Astrocyte (in vitro differentiated cells and primary cell): ENCODE results near the gene TFF1. TPM values are rescaled to one million over a fixed set of nuclear protein-coding genes. Genes with fewer than 3 reads are reported as not detected.

Source experiments
- DNase-seq: peaks from one replicate; pipeline ENCODE4 v3.0.0-alpha.2; 2010; ENCODE audit warnings: low read depth
- FAIRE-seq: peaks from 2 replicates; lab custom pipeline; 2011; peaks lifted over from hg19 to GRCh38; lab: Jason Lieb, UNC
- H2AFZ ChIP-seq: 2 replicates; pipeline ENCODE4 v1.6.0; 2012; ENCODE audit warnings: low read depth, low read length, inconsistent platforms
- H3K27ac ChIP-seq: 2 replicates; pipeline ENCODE4 v1.5.1; 2011; ENCODE audit warnings: low read depth, low read length, inconsistent platforms
- H3K27me3 ChIP-seq: 2 replicates; pipeline ENCODE4 v1.6.0; 2011; ENCODE audit warnings: low read length, inconsistent platforms; ENCODE audit not compliant: insufficient read depth
- H3K36me3 ChIP-seq: 2 replicates; pipeline ENCODE4 v1.5.1; 2011; ENCODE audit warnings: low read length, inconsistent platforms; ENCODE audit not compliant: insufficient read depth
- H3K4me1 ChIP-seq: 2 replicates; pipeline ENCODE4 v1.5.1; 2011; ENCODE audit warnings: low read length, inconsistent platforms; ENCODE audit not compliant: insufficient read depth
- H3K4me2 ChIP-seq: 2 replicates; pipeline ENCODE4 v1.6.0; 2012; ENCODE audit warnings: low read length, inconsistent platforms
- H3K4me3 ChIP-seq: 2 replicates; pipeline ENCODE4 v1.5.1; 2011; ENCODE audit warnings: low read depth, mild to moderate bottlenecking, low read length, inconsistent platforms; ENCODE audit not compliant: insufficient read depth
- H3K79me2 ChIP-seq: 2 replicates; pipeline ENCODE4 v1.6.0; 2012; ENCODE audit warnings: mild to moderate bottlenecking, low read length, inconsistent platforms; ENCODE audit not compliant: insufficient read depth
- H3K9ac ChIP-seq: 2 replicates; pipeline ENCODE4 v1.6.0; 2012; ENCODE audit warnings: mild to moderate bottlenecking, low read length, inconsistent platforms
- H3K9me3 ChIP-seq: 2 replicates; pipeline ENCODE4 v1.5.1; 2012; ENCODE audit warnings: low read depth, mild to moderate bottlenecking, low read length, inconsistent platforms; ENCODE audit not compliant: insufficient read depth
- H4K20me1 ChIP-seq: 2 replicates; pipeline ENCODE4 v1.6.0; 2012; ENCODE audit warnings: low read length, inconsistent platforms; ENCODE audit not compliant: insufficient read depth
- H3K27ac Mint-ChIP-seq: one replicate; pipeline ENCODE4 v1.8.0; 2021; ENCODE audit warnings: mild to moderate bottlenecking, mixed read lengths; ENCODE audit not compliant: unreplicated experiment
- H3K27me3 Mint-ChIP-seq: one replicate; pipeline ENCODE4 v1.8.0; 2021; ENCODE audit warnings: low read depth, mixed read lengths; ENCODE audit not compliant: unreplicated experiment
- H3K36me3 Mint-ChIP-seq: one replicate; pipeline ENCODE4 v1.8.0; 2021; ENCODE audit warnings: low read depth, mixed read lengths; ENCODE audit not compliant: unreplicated experiment
- H3K4me1 Mint-ChIP-seq: one replicate; pipeline ENCODE4 v1.8.0; 2021; ENCODE audit warnings: low read depth, mixed read lengths; ENCODE audit not compliant: unreplicated experiment
- H3K4me3 Mint-ChIP-seq: one replicate; pipeline ENCODE4 v1.8.0; 2021; ENCODE audit warnings: mild to moderate bottlenecking, moderate library complexity, mixed read lengths; ENCODE audit not compliant: unreplicated experiment
- H3K9me3 Mint-ChIP-seq: one replicate; pipeline ENCODE4 v1.8.0; 2021; ENCODE audit warnings: mild to moderate bottlenecking, mixed read lengths; ENCODE audit not compliant: unreplicated experiment
- CTCF ChIP-seq: IDR thresholded peaks from 2 replicates; pipeline ENCODE4 v1.5.1; 2011; ENCODE audit warnings: low read depth, mild to moderate bottlenecking, inconsistent platforms, low read length, moderate library complexity; ENCODE audit not compliant: insufficient read depth
- EZH2 ChIP-seq: IDR thresholded peaks from 2 replicates; pipeline ENCODE4 v1.6.1; 2012; ENCODE audit warnings: mild to moderate bottlenecking, low read length, inconsistent platforms; ENCODE audit not compliant: insufficient read depth
- total RNA-seq: library from RNA; stranded (reverse); gene quantifications from 2 replicates; pipeline ENCODE4 v1.2.1, GENCODE V29; 2021

The TFF1 gene
- total RNA-seq, 1 donor from 2014 or later, result not detected

- no peak overlapping the region for H3K9ac ChIP-seq
- Mint-ChIP-seq H3K4me1 (no peaks in the 10 kb centered on the region), H3K9me3 (peaks cover 23% of the 10 kb centered on the region), H3K27ac (no peak overlapping the region), H3K36me3 (no peaks in the 10 kb centered on the region), H3K27me3 (peaks cover 38% of the 10 kb centered on the region), H3K4me3 (no peak overlapping the region)
- H4K20me1 ChIP-seq, result no peaks in the 10 kb centered on the region
- H3K36me3 ChIP-seq, result no peaks in the 10 kb centered on the region
- DNase-seq (no peak), FAIRE-seq (no peak)
- no peaks in the 10 kb centered on the region for H3K27me3 ChIP-seq
- H3K4me3 ChIP-seq, result no peak overlapping the region
- no peaks in the 10 kb centered on the region for H3K79me2 ChIP-seq
- no peak overlapping the region for H2AFZ ChIP-seq
- no peaks in the 10 kb centered on the region for H3K9me3 ChIP-seq
- no peak overlapping the region for H3K4me2 ChIP-seq
- TF ChIP-seq CTCF (no peak), EZH2 (no peak)
- H3K27ac ChIP-seq, result no peak overlapping the region
- no peaks in the 10 kb centered on the region for H3K4me1 ChIP-seq
Measured at GRCh38 chr21:42351626-42352440, 14.5 kb downstream of the TFF1 start.

DNA sequence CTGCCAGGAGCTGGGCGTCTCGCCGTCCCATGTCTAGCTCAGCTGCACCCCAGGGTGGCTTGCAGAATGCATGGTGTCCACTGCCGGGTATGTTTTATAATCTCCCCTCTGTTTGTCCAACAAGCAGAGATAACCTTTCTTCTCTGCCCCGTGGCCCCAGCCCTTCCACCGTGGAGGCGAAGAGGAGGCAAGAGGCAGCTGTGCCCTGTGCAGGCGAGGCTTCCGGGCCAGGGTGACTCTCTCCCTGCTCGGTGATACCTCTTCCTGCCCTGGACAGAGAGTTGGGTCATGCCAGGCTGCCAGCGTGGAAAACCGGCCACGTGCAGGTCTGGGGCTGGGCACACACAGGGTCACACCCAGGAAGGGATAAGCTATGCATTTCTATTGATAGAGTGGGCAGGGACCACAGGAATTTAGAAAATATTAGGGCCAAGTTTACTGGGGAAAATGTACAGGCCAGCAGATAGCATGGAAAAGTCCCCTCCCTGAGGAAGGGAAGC lies 15.4 kb downstream of the TFF1 start, which contains the start of gene TFF2:
Gene TFF2, minus strand, starts transcription at position 68 of the 500 bp plus-strand sequence. Its CDS starts 37 bp downstream, at position 31.
- no peak within 1 kb of the TSS for H3K4me2 ChIP-seq
- DNase-seq, result no peak
- no peak for FAIRE-seq

More for the DNA sequence above, 15.4 kb downstream of the TFF1 start, which contains the start of gene TFF2:
- Histone ChIP-seq H3K27ac (no peak within 1 kb of the TSS), H3K9me3 (no peaks in the 10 kb centered on the region), H3K27me3 (no peaks in the 10 kb centered on the region), H3K36me3 (no peaks in the 10 kb centered on the region), H2AFZ (no peak within 1 kb of the TSS), H3K9ac (no peak within 1 kb of the TSS), H4K20me1 (no peaks in the 10 kb centered on the region), H3K4me3 (no peak within 1 kb of the TSS), H3K79me2 (no peaks in the 10 kb centered on the region), H3K4me1 (no peaks in the 10 kb centered on the region)
- Mint-ChIP-seq H3K9me3 (peaks cover 22% of the 10 kb centered on the region), H3K4me3 (no peak within 1 kb of the TSS), H3K27ac (no peak within 1 kb of the TSS), H3K4me1 (no peaks in the 10 kb centered on the region), H3K36me3 (no peaks in the 10 kb centered on the region), H3K27me3 (peaks cover 34% of the 10 kb centered on the region)
- TF ChIP-seq CTCF, result no peak
- TF ChIP-seq EZH2, result no peak
